NCI-H774 (cell line): ENCODE measurements around the gene SPATS2.
"Not testable (repeated sequence)": the region's sequence is repeated elsewhere in the genome, so short reads cannot be mapped to it uniquely, and the experiment has no call there.

Source experiments
- DNase-seq: peaks from one replicate; lab custom pipeline; 2025; lab: John Stamatoyannopoulos, UW

SPATS2 gene

GRCh38 chr12:49518914-49519573 lies 151.8 kb downstream of the SPATS2 start:
- DNase-seq, result no peak

GRCh38 chr12:49519574-49519936 lies 152.3 kb downstream of the SPATS2 start:
- DNase-seq, result no peak

- no peak for DNase-seq
Observed at GRCh38 chr12:49521389-49521788, 154.1 kb downstream of the SPATS2 start.

- DNase-seq, result no peak
Observed at GRCh38 chr12:49524660-49525324, 157.5 kb downstream of the SPATS2 start.

GRCh38 chr12:49525942-49526341 lies 158.7 kb downstream of the SPATS2 start:
- no peak for DNase-seq

- DNase-seq, result no peak
Observed at GRCh38 chr12:49527361-49528130, 160.3 kb downstream of the SPATS2 start.

GRCh38 chr12:49529414-49529813 lies 162.2 kb downstream of the SPATS2 start:
- no peak for DNase-seq

- DNase-seq, result no peak
Observed at GRCh38 chr12:49531745-49532144, 164.5 kb downstream of the SPATS2 start.

- DNase-seq, result peak; percentile 61
Observed at GRCh38 chr12:49533331-49533730, 166.1 kb downstream of the SPATS2 start.

GRCh38 chr12:49534122-49534521 lies 166.9 kb downstream of the SPATS2 start:
- not testable (repeated sequence) for DNase-seq

- no peak for DNase-seq
Observed at GRCh38 chr12:49534731-49535278, 167.5 kb downstream of the SPATS2 start.

GRCh38 chr12:49535921-49536525 lies 168.8 kb downstream of the SPATS2 start:
- DNase-seq, result no peak

- DNase-seq, result no peak
Observed at GRCh38 chr12:49536526-49537071, 169.3 kb downstream of the SPATS2 start.

GRCh38 chr12:49537231-49537751 lies 170.0 kb downstream of the SPATS2 start:
- no peak for DNase-seq

GRCh38 chr12:49537752-49538509 lies 170.7 kb downstream of the SPATS2 start:
- DNase-seq, result no peak

- peak; percentile 92 for DNase-seq
Observed at GRCh38 chr12:49538510-49539403, 171.5 kb downstream of the SPATS2 start, which contains the start of gene KCNH3. TSS of gene KCNH3 (plus strand) at chr12:49539030. CDS start at chr12:49539417, 387 bp downstream.

- DNase-seq, result no peak
Observed at GRCh38 chr12:49539406-49540228, 172.4 kb downstream of the SPATS2 start.

GRCh38 chr12:49540229-49541139 lies 173.2 kb downstream of the SPATS2 start:
- DNase-seq, result peak; percentile 38
